Kidney epithelial cell (primary cell): ENCODE results near the gene BTNL8. TPM values are rescaled to one million over a fixed set of nuclear protein-coding genes. Genes with fewer than 3 reads are reported as not detected.

Source experiments
- DNase-seq: peaks from one replicate; pipeline ENCODE4 v3.0.0-alpha.2; 2010; ENCODE audit warnings: low read depth
- H3K27me3 ChIP-seq: 2 replicates; pipeline ENCODE4 v1.6.0; 2011; ENCODE audit warnings: low read length; ENCODE audit not compliant: control insufficient read depth, insufficient read depth
- H3K36me3 ChIP-seq: 2 replicates; pipeline ENCODE4 v1.5.1; 2011; ENCODE audit warnings: low read length; ENCODE audit not compliant: control insufficient read depth, insufficient read depth
- H3K4me3 ChIP-seq: 2 replicates; pipeline ENCODE4 v1.5.1; 2011; ENCODE audit warnings: low read depth, mild to moderate bottlenecking, control low read depth, low read length
- CTCF ChIP-seq: IDR thresholded peaks from 2 replicates; pipeline ENCODE4 v1.5.1; 2011; ENCODE audit warnings: mild to moderate bottlenecking, moderate library complexity, low read length, control low read depth, inconsistent platforms; ENCODE audit not compliant: insufficient read depth, poor library complexity, severe bottlenecking
- total RNA-seq: library from RNA; depleted of rRNA; stranded (reverse); fragments of >200 nt; gene quantifications from 2 replicates; pipeline ENCODE4 v1.2.3, GENCODE V29; 2015

The BTNL8 gene
- not detected in 2 replicates for total RNA-seq

- no peak for TF ChIP-seq CTCF
- no peak within 1 kb of the TSS for H3K4me3 ChIP-seq
- DNase-seq = no peak
- no peaks in the 10 kb centered on the region for H3K36me3 ChIP-seq
- H3K27me3 ChIP-seq = no peaks in the 10 kb centered on the region
Measured at GRCh38 chr5:180898621-180899246, at the start of gene BTNL8. Gene BTNL8, plus strand, starts transcription at chr5:180899159. Its CDS starts 152 bp downstream, at chr5:180899311.

GRCh38 chr5:180849827-180850226, 49.1 kb upstream of the BTNL8 start:
- no peak for DNase-seq
- TF ChIP-seq CTCF = no peak
- peaks cover 6% of the 10 kb centered on the region for H3K36me3 ChIP-seq
- no peak overlapping the region for H3K4me3 ChIP-seq
- H3K27me3 ChIP-seq = no peaks in the 10 kb centered on the region

- Histone ChIP-seq H3K36me3 (peaks cover 6% of the 10 kb centered on the region), H3K27me3 (no peaks in the 10 kb centered on the region), H3K4me3 (no peak overlapping the region)
- DNase-seq = no peak
- TF ChIP-seq CTCF = no peak
Measured at GRCh38 chr5:180850434-180851078, 48.4 kb upstream of the BTNL8 start.

GRCh38 chr5:180852495-180852894, 46.5 kb upstream of the BTNL8 start:
- no peak overlapping the region for H3K4me3 ChIP-seq
- H3K36me3 ChIP-seq = peaks cover 6% of the 10 kb centered on the region
- DNase-seq = no peak
- no peaks in the 10 kb centered on the region for H3K27me3 ChIP-seq
- TF ChIP-seq CTCF = no peak

GRCh38 chr5:180853121-180853847, 45.7 kb upstream of the BTNL8 start:
- H3K36me3 ChIP-seq = peaks cover 6% of the 10 kb centered on the region

More at GRCh38 chr5:180853121-180853847, 45.7 kb upstream of the BTNL8 start:
- DNase-seq = no peak
- no peak overlapping the region for H3K4me3 ChIP-seq
- H3K27me3 ChIP-seq = no peaks in the 10 kb centered on the region
- no peak for TF ChIP-seq CTCF
